Neural cell (in vitro differentiated cells): ENCODE results near the gene RGR. TPM values are rescaled to one million over a fixed set of nuclear protein-coding genes. Genes with fewer than 3 reads are reported as not detected.

Experiments
- H2AFZ ChIP-seq: fragments of 200-600, 300-800 bp; sonication (generic), shearing (Covaris generic); 2 replicates; pipeline ENCODE4 v1.6.0; 2014; ENCODE audit warnings: low read depth, mild to moderate bottlenecking, antibody characterized with exemption, low read length, moderate library complexity
- H3F3A ChIP-seq: fragments of 200-600 bp; shearing (Covaris generic); 2 replicates; pipeline ENCODE4 v1.6.1; 2016; ENCODE audit warnings: mild to moderate bottlenecking, moderate library complexity, mixed read lengths, antibody characterized with exemption, low read length; ENCODE audit not compliant: insufficient read depth, poor library complexity, severe bottlenecking
- H3K27ac ChIP-seq: fragments of 200-600, 300-800 bp; sonication (generic), shearing (Covaris generic); 2 replicates; pipeline ENCODE4 v1.5.1; 2014; ENCODE audit warnings: mild to moderate bottlenecking, low read length, moderate library complexity
- H3K27me3 ChIP-seq: fragments of 300-800, 200-600 bp; sonication (generic), shearing (Covaris generic); 2 replicates; pipeline ENCODE4 v1.6.0; 2014; ENCODE audit warnings: mild to moderate bottlenecking, low read depth, low read length, moderate library complexity; ENCODE audit not compliant: insufficient read depth
- H3K36me3 ChIP-seq: fragments of 300-800, 200-600 bp; sonication (generic), shearing (Covaris generic); 2 replicates; pipeline ENCODE4 v1.5.1; 2014; ENCODE audit warnings: mild to moderate bottlenecking, antibody characterized with exemption, low read length, moderate library complexity; ENCODE audit not compliant: insufficient read depth
- H3K4me2 ChIP-seq: fragments of 300-800, 200-600 bp; sonication (generic), shearing (Covaris generic); 2 replicates; pipeline ENCODE4 v1.6.0; 2014; ENCODE audit warnings: mild to moderate bottlenecking, low read length
- H3K4me3 ChIP-seq: fragments of 300-800, 200-600 bp; sonication (generic), shearing (Covaris generic); 2 replicates; pipeline ENCODE4 v1.5.1; 2014; ENCODE audit warnings: mild to moderate bottlenecking, low read length, moderate library complexity
- H3K79me2 ChIP-seq: fragments of 200-600 bp; shearing (Covaris generic); replicated peaks from 2 replicates; pipeline ENCODE4 v1.6.0; 2014; ENCODE audit warnings: mild to moderate bottlenecking, low read length, moderate library complexity; ENCODE audit not compliant: insufficient read depth
- H3K9ac ChIP-seq: fragments of 300-800, 200-600 bp; sonication (generic), shearing (Covaris generic); 2 replicates; pipeline ENCODE4 v1.6.1; 2016; ENCODE audit warnings: mild to moderate bottlenecking, low read length, mixed read lengths
- H3K9me2 ChIP-seq: fragments of 200-600 bp; shearing (Covaris generic); 2 replicates; pipeline ENCODE4 v1.6.1; 2016; ENCODE audit warnings: mild to moderate bottlenecking, low read length, mixed read lengths; ENCODE audit not compliant: insufficient read depth
- H3K9me3 ChIP-seq: fragments of 200-600, 300-800 bp; sonication (generic), shearing (Covaris generic); 2 replicates; pipeline ENCODE4 v1.6.1; 2016; ENCODE audit warnings: mild to moderate bottlenecking, mixed run types, low read length, moderate library complexity, mixed read lengths
- H4K20me1 ChIP-seq: fragments of 200-600 bp; shearing (Covaris generic); 2 replicates; pipeline ENCODE4 v1.6.1; 2016; ENCODE audit warnings: mild to moderate bottlenecking, mixed run types; ENCODE audit not compliant: insufficient read depth
- EP300 ChIP-seq: fragments of 450-650 bp; conservative IDR thresholded peaks from 2 replicates; pipeline ENCODE4 v1.6.1; 2014; ENCODE audit warnings: antibody characterized with exemption, mild to moderate bottlenecking, moderate library complexity; ENCODE audit not compliant: poor library complexity, severe bottlenecking
- EZH2 ChIP-seq: fragments of 200-600, 300-800 bp; shearing (Covaris generic), sonication (generic); IDR thresholded peaks from 2 replicates; pipeline ENCODE4 v1.6.1; 2014; ENCODE audit warnings: antibody characterized with exemption, low read length, borderline replicate concordance, mild to moderate bottlenecking; ENCODE audit not compliant: insufficient read depth, poor library complexity, severe bottlenecking
- MXI1 ChIP-seq: fragments of 450-650 bp; conservative IDR thresholded peaks from 2 replicates; pipeline ENCODE4 v1.6.1; 2014; ENCODE audit warnings: antibody characterized with exemption, mild to moderate bottlenecking; ENCODE audit not compliant: poor library complexity, severe bottlenecking
- POLR2AphosphoS5 ChIP-seq: IDR thresholded peaks from 2 replicates; pipeline ENCODE4 v1.6.1; 2012
- RAD21 ChIP-seq: fragments of 450-650 bp; conservative IDR thresholded peaks from 2 replicates; pipeline ENCODE4 v1.6.1; 2014; ENCODE audit warnings: antibody characterized with exemption, mild to moderate bottlenecking, moderate library complexity
- SMC3 ChIP-seq: fragments of 450-650 bp; conservative IDR thresholded peaks from 2 replicates; pipeline ENCODE4 v1.6.1; 2014; ENCODE audit warnings: antibody characterized with exemption, mild to moderate bottlenecking, moderate library complexity; ENCODE audit not compliant: poor library complexity
- TAF1 ChIP-seq: IDR thresholded peaks from 2 replicates; pipeline ENCODE4 v1.6.1; 2012; ENCODE audit warnings: low read depth
- polyA plus RNA-seq: library from polyadenylated mRNA; depleted of rRNA; stranded (reverse); fragments of >200 nt; gene quantifications from 2 replicates; pipeline ENCODE4 v1.2.3, GENCODE V29; 2014
- TF ChIP-seq, protein P1 (sequence below): fragments of 450-650 bp; IDR thresholded peaks from 2 replicates; pipeline ENCODE4 v1.5.1; 2014; ENCODE audit warnings: antibody characterized with exemption, mild to moderate bottlenecking, moderate library complexity; ENCODE audit not compliant: poor library complexity, severe bottlenecking
- TF ChIP-seq, protein P2 (sequence below): IDR thresholded peaks from 2 replicates; pipeline ENCODE4 v1.6.1; 2012; ENCODE audit warnings: borderline replicate concordance

RGR gene
- polyA plus RNA-seq, 1 donor from 2014 or later = not detected

DNA sequence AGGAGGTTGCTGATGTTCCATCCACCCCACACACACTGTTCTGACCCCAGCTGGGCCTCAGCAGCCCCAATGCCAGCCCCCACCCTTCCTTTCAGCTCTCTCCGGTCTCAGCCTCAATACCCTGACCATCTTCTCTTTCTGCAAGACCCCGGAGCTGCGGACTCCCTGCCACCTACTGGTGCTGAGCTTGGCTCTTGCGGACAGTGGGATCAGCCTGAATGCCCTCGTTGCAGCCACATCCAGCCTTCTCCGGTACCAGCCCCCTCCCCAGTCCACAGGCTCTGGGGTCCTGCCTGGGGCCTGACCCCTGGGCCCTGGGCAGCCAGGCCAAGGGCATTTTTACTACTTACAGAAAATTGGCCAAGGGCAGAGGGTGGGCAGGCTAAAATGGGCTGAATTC lies 2.6 kb downstream of the RGR start:
- TF ChIP-seq MXI1 (no peak), SMC3 (no peak), POLR2AphosphoS5 (no peak)
- no peaks in the 10 kb centered on the region for H3K36me3 ChIP-seq
- no peak overlapping the region for H2AFZ ChIP-seq
- H3K27me3 ChIP-seq = no peaks in the 10 kb centered on the region
- H3K4me2 ChIP-seq = no peak overlapping the region
- H3K9ac ChIP-seq = no peak overlapping the region
- no peak overlapping the region for H3K4me3 ChIP-seq
- H3K27ac ChIP-seq = no peak overlapping the region
- H3K9me2 ChIP-seq = no peaks in the 10 kb centered on the region
- H3K9me3 ChIP-seq = no peaks in the 10 kb centered on the region
- H3F3A ChIP-seq = no peaks in the 10 kb centered on the region
- no peaks in the 10 kb centered on the region for H4K20me1 ChIP-seq
- no peaks in the 10 kb centered on the region for H3K79me2 ChIP-seq

DNA sequence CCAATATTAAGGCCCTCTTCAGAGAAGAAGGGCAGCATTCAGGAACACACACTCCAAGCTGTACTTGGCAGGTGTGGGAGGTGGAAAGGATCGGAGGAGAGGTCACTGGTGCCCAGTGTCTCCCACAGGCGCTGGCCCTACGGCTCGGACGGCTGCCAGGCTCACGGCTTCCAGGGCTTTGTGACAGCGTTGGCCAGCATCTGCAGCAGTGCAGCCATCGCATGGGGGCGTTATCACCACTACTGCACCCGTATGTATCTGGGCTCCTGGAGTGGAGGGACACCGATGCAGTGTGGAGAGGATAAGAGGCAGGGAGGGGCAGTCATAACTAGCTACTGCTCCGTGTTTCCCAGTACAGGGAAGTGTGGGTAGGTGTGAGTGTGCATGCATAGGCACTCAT lies 3.9 kb downstream of the RGR start:
- H4K20me1 ChIP-seq = no peaks in the 10 kb centered on the region
- no peak overlapping the region for H3K27ac ChIP-seq
- no peak overlapping the region for H3K4me2 ChIP-seq
- no peaks in the 10 kb centered on the region for H3F3A ChIP-seq
- no peak overlapping the region for H2AFZ ChIP-seq
- no peaks in the 10 kb centered on the region for H3K9me2 ChIP-seq
- TF ChIP-seq TAF1 = no peak
- TF ChIP-seq POLR2AphosphoS5 = no peak
- no peak for TF ChIP-seq MXI1
- no peak for TF ChIP-seq EZH2
- TF ChIP-seq SMC3 = no peak
- no peak for TF ChIP-seq EP300
- TF ChIP-seq, protein P1, sequence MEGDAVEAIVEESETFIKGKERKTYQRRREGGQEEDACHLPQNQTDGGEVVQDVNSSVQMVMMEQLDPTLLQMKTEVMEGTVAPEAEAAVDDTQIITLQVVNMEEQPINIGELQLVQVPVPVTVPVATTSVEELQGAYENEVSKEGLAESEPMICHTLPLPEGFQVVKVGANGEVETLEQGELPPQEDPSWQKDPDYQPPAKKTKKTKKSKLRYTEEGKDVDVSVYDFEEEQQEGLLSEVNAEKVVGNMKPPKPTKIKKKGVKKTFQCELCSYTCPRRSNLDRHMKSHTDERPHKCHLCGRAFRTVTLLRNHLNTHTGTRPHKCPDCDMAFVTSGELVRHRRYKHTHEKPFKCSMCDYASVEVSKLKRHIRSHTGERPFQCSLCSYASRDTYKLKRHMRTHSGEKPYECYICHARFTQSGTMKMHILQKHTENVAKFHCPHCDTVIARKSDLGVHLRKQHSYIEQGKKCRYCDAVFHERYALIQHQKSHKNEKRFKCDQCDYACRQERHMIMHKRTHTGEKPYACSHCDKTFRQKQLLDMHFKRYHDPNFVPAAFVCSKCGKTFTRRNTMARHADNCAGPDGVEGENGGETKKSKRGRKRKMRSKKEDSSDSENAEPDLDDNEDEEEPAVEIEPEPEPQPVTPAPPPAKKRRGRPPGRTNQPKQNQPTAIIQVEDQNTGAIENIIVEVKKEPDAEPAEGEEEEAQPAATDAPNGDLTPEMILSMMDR = no peak
- TF ChIP-seq, protein P2, sequence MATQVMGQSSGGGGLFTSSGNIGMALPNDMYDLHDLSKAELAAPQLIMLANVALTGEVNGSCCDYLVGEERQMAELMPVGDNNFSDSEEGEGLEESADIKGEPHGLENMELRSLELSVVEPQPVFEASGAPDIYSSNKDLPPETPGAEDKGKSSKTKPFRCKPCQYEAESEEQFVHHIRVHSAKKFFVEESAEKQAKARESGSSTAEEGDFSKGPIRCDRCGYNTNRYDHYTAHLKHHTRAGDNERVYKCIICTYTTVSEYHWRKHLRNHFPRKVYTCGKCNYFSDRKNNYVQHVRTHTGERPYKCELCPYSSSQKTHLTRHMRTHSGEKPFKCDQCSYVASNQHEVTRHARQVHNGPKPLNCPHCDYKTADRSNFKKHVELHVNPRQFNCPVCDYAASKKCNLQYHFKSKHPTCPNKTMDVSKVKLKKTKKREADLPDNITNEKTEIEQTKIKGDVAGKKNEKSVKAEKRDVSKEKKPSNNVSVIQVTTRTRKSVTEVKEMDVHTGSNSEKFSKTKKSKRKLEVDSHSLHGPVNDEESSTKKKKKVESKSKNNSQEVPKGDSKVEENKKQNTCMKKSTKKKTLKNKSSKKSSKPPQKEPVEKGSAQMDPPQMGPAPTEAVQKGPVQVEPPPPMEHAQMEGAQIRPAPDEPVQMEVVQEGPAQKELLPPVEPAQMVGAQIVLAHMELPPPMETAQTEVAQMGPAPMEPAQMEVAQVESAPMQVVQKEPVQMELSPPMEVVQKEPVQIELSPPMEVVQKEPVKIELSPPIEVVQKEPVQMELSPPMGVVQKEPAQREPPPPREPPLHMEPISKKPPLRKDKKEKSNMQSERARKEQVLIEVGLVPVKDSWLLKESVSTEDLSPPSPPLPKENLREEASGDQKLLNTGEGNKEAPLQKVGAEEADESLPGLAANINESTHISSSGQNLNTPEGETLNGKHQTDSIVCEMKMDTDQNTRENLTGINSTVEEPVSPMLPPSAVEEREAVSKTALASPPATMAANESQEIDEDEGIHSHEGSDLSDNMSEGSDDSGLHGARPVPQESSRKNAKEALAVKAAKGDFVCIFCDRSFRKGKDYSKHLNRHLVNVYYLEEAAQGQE = no peak
- no peak for TF ChIP-seq RAD21
- no peak overlapping the region for H3K9ac ChIP-seq
- H3K4me3 ChIP-seq = no peak overlapping the region
- H3K36me3 ChIP-seq = no peaks in the 10 kb centered on the region
- no peaks in the 10 kb centered on the region for H3K27me3 ChIP-seq
- H3K9me3 ChIP-seq = no peaks in the 10 kb centered on the region
- H3K79me2 ChIP-seq = no peaks in the 10 kb centered on the region
